SIG-M5 treated with dmso at 0.1 percent for 504 hours (cell line): ENCODE results near the gene DSG4.

Source experiments
- DNase-seq: peaks from one replicate; lab custom pipeline; 2025; ENCODE audit not compliant: unreplicated experiment; lab: John Stamatoyannopoulos, UW

The DSG4 gene

DNA sequence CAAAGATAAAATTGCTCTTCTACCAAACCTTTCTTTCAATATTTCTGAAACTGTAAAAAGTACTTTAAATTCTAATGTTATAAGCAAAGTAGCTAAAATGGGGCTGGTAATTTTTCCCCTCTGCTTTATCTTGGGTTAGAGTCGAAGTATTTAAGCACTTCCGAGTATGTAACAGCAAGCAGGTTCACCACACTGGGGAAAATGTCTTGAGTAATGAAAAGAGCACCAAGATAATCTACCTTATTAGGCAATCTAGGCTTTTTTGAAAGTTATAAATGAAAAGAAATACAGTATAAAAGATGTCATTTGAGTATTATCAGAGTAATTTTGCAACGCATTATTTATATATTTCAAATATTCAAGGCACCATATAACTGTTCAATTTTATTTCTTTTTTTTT, 70.3 kb downstream of the DSG4 start:
- no peak for DNase-seq

DNA sequence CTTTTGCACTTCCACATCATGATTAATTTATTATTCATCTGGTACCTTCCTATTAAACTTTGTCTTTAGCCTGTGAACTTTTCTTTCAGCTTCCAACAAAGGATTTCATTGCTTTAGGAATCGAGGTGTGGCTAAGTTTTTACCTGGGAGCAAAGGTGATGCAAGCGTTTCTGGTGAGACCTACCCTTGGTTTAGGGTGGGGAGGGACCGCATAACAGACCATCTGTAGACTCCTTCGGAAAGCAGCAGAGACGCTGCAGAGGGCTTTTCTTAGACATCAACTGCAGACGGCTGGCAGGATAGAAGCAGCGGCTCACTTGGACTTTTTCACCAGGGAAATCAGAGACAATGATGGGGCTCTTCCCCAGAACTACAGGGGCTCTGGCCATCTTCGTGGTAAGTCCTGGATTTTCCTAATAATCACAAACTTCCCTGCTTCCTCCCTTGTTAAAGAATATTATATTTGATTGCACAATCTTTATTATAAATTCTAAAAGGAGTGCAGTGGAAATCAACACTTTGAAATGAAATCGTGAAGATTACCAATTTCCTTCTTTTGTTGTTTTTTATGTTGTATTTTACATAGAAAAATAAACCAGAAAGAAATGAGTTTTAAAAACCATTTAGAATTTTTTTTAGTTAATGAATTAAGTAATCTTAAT, 71.1 kb downstream of the DSG4 start, which contains the start of gene DSG3:
DSG3 (plus strand) TSS at position 212 of the 662 bp plus-strand sequence; CDS start at position 349, 137 bp downstream.
- DNase-seq: no peak

DNA sequence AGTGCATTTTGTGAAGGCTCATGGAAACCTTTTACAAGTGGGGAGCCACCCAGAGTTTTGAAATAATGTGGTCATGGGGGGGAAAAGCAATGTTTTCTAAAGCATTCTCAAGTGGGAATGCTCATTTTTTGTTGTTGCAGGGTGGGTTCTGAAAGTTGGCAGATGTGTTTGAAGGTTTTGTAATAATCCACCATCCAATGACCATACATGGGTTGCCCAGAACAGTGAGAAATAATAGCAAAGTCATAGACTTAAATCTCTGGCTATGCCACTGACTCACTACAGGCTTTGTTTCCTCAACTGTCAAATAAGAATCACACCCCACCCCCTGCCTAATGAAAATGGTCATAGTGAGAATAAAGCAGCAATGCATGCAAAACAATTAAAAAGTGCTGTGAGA, 73.8 kb downstream of the DSG4 start:
- DNase-seq: no peak

DNA sequence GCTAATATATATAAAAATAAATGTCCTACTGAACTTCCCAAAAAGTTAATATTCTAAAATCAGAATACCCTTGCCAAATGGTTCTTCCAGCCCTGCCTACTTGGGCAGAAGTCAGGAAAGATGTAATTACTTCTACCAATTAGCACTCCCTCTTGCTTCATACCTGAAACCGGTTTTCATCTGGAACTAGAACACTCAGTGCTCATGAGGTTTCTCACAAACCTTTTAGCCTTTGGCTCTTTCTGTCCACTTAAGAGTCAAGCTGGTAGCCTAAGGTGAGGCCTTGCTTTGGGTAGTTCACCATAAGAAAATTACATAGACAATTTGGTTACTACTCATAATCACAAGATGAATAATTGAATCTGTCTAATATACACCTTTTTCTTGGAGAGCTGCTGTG, 75.0 kb downstream of the DSG4 start:
- no peak for DNase-seq

DNA sequence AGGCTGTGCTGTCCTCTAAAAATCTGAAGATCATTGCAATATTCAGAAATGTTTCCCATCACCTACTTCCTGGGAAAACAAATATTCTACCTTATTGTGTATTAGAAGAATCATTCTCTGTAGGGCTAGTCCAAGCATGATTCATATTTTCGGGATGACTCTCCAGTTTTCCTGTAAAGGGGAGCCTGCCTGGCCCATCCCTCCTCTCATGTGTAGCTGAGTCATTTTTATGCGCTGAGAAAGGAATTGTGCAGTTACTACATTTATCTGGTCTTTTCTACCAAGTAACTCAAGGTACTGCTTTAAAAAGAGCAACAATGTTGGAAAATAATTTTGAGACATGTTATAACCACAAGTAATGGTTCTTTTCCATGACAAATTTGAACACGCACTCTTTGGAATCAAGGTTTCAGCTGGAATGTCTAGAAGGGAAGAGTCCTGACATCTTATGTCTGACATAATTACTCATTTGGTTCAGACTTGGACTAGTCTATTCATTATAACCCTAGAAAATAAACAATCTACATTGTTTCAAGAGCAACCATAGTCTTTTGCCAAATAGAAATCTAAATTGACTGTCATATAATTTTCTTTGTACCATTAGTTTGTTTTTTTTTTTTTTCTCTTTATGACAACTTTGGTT, 77.6 kb downstream of the DSG4 start:
- no peak for DNase-seq
